ENCODE data around the gene PTPN1.

Gene PTPN1

GRCh38 chr20:50577175-50578018 is 67.2 kb downstream of the PTPN1 start:
- DNase-seq (ENCODE audit: low spot score): no peak

DNA sequence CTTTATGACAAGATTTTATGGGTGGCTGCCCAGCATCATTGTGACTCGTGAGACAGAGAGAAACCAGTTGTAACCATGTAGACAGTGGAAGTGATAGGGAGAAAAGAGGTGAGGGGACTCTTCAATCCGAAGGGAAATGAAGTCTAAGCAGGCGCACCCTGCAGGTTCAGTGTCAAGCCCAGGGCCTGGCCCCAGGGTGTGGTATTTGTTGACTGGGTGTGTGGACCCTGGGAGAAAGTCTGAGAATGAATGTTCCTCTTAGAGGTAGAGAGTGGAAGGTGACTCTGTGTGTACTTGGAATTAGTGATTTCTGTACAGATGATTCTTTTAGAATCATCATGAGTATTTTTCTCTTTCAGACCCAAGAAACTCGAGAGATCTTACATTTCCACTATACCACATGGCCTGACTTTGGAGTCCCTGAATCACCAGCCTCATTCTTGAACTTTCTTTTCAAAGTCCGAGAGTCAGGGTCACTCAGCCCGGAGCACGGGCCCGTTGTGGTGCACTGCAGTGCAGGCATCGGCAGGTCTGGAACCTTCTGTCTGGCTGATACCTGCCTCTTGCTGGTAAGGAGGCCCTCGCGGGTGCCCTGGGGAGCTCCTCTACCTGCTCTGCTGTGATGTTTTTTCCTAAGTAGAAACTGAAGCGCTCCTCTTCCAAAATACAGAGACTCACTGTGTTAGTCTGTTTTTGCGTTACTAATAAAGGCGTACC is 68.0 kb downstream of the PTPN1 start:
- DNase-seq (ENCODE audit: low spot score): no peak

DNA sequence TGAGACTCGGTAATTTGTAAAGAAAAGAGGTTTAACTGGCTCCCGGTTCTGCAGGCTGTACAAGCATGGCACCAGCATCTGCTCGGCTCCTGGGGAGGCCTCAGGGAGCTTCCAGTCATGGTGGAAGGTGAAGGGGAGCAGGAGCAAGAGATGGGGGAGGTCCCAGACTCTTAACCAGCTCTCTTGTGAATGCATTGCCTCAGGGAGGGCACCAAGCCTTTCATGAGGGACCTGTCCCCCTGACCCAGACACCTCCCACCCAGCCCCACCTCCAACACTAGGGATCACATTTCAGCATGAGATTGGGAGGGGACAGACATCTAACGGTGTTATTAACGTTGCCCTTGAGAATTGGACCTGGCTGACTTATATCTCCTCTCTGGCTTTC is 68.6 kb downstream of the PTPN1 start:
- no peak for DNase-seq (ENCODE audit: low spot score)

DNA sequence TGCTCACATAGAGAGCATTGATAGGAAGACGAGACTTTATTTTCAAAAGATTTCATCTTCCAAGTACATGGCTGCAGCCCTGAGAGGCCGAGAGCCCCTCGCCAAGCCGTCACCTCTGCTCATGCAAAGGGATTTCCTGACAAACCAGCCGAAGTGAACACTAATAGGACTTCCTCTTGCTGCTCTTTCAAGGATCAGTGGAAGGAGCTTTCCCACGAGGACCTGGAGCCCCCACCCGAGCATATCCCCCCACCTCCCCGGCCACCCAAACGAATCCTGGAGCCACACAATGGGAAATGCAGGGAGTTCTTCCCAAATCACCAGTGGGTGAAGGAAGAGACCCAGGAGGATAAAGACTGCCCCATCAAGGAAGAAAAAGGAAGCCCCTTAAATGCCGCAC is 69.3 kb downstream of the PTPN1 start:
- no peak for DNase-seq (ENCODE audit: low spot score)

GRCh38 chr20:50580016-50580747 is 70.0 kb downstream of the PTPN1 start:
- peak; percentile 61 for DNase-seq (ENCODE audit: low spot score)

- DNase-seq (ENCODE audit: low spot score): no peak
Measured at GRCh38 chr20:50580842-50581544, 70.8 kb downstream of the PTPN1 start.

GRCh38 chr20:50582092-50582491 is 71.9 kb downstream of the PTPN1 start:
- DNase-seq (ENCODE audit: low spot score): no peak

DNA sequence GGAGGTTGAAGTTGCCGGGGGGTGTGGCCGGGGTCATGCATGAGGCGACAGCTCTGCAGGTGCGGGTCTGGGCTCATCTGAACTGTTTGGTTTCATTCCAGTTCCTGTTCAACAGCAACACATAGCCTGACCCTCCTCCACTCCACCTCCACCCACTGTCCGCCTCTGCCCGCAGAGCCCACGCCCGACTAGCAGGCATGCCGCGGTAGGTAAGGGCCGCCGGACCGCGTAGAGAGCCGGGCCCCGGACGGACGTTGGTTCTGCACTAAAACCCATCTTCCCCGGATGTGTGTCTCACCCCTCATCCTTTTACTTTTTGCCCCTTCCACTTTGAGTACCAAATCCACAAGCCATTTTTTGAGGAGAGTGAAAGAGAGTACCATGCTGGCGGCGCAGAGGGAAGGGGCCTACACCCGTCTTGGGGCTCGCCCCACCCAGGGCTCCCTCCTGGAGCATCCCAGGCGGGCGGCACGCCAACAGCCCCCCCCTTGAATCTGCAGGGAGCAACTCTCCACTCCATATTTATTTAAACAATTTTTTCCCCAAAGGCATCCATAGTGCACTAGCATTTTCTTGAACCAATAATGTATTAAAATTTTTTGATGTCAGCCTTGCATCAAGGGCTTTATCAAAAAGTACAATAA is 72.5 kb downstream of the PTPN1 start:
- no peak for DNase-seq (ENCODE audit: low spot score)

GRCh38 chr20:50583442-50584150 is 73.4 kb downstream of the PTPN1 start:
- no peak for DNase-seq (ENCODE audit: low spot score)

DNA sequence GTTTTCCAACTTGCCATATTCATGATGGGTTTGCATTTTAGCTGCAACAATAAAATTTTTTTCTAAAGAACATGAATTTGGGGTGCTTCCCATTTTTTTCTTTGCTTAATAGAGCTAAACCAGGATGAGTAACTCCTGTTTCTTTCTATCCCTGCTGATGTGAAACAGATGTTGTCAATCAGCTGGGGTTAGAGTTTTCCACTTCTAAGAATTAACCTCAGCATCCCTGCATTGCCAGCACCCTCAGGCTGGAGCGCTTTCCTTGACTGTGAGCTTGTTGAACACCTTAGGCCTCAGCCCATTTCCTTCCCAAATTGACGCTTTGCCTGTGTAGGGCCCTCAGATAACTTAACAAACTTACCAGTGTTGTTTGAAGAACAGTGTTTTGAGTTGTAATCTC is 74.5 kb downstream of the PTPN1 start:
- DNase-seq (ENCODE audit: low spot score): no peak

DNA sequence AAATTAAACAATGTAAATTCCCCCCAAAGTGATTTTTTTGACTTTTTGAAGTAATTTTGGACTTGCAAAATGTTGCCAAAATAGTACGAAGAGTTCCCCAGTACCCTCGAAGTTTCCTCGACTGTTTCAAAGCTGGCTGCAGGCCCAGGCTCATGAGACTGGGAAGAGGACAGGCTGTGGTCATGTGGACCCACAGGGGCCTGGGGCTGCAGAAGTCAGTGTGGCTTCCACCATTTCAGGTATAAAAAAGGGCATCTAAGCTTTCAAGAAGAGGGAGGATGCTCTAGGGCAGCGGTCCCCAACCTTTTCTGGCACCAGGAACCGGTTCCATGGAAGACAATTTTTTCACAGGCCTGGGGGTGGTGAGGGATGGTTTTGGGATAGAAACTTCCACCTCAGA is 75.0 kb downstream of the PTPN1 start:
- no peak for DNase-seq (ENCODE audit: low spot score)

DNA sequence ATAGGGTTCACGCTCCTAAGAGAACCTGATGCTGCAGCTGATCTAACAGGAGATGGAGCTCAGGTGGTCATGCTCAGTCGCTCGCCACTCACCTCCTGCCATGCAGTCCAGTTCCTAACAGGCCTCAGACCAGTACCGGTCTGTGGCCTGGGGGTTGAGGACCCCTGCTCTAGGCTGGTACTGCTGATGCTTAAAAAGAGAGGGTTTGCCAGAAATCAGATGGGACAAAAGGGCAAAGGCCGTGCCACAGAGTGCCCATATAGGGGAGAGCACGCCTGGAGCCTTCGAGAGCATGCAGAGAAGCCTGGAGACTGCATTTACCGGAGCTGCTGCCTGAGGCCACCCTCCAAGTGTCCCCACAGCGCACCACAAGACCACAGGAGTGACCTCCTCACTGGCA is 75.5 kb downstream of the PTPN1 start:
- no peak for DNase-seq (ENCODE audit: low spot score)

GRCh38 chr20:50586531-50587232 is 76.5 kb downstream of the PTPN1 start:
- no peak for DNase-seq (ENCODE audit: low spot score)

- no peak for DNase-seq (ENCODE audit: low spot score)
Measured at GRCh38 chr20:50587291-50587961, 77.2 kb downstream of the PTPN1 start.

GRCh38 chr20:50588034-50588736 is 78.0 kb downstream of the PTPN1 start:
- DNase-seq (ENCODE audit: low spot score): peak; percentile 66

GRCh38 chr20:50589548-50590347 is 79.6 kb downstream of the PTPN1 start:
- DNase-seq (ENCODE audit: low spot score): no peak

GRCh38 chr20:50590348-50590664 is 80.1 kb downstream of the PTPN1 start:
- DNase-seq (ENCODE audit: low spot score): no peak

- no peak for DNase-seq (ENCODE audit: low spot score)
Measured at GRCh38 chr20:50591233-50591852, 81.2 kb downstream of the PTPN1 start.

Data from kidney tubule cell (primary cell).